ENCODE data around the gene RNASE2. TPM values are rescaled to one million over a fixed set of nuclear protein-coding genes. Genes with fewer than 3 reads are reported as not detected.
"Not testable (repeated sequence)": the region's sequence is repeated elsewhere in the genome, so short reads cannot be mapped to it uniquely, and the experiment has no call there.

RNASE2 gene
- total RNA-seq (ENCODE audit: insufficient read depth, low replicate concordance) = 1.4 TPM

DNA sequence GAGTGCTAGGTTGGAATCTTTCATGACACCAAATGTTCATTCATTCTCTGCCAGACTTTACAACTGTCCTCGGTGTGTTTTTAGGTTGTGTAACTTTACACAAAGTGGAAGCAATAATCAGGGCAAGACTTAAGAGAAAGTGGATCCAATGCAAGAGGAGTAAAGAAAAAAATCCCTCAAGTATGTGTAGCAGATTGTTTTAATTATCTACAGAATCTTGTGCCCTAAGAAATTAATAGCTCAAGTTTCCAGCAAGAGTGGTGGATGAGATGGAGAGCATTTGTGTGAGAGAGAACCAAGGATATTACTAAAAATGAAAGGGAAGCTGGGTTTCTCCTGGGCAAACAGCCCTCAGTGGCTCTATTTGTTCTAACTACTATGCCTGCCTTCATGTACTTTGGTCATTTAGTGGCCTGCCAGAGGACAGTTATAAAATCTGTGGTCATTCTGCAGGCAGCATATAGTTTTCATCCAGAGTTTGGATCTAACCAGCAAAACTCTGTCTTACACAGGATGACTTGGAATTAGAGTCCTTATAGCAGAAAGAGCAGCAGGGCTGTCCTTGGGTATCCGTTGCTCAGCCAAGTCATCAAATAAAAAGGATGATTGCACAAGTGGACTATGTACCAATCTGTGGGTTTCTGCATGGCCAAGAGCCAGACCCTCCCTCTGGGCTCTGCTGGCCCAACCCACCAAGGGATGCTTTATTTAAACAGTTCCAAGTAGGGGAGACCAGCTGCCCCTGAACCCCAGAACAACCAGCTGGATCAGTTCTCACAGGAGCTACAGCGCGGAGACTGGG is at the start of gene RNASE2:
TSS of gene RNASE2 (plus strand) at position 752 of the 802 bp plus-strand sequence. CDS start 285 bp downstream, outside the sequence.
- DNase-seq (ENCODE audit: low spot score) = not testable (repeated sequence)

DNA sequence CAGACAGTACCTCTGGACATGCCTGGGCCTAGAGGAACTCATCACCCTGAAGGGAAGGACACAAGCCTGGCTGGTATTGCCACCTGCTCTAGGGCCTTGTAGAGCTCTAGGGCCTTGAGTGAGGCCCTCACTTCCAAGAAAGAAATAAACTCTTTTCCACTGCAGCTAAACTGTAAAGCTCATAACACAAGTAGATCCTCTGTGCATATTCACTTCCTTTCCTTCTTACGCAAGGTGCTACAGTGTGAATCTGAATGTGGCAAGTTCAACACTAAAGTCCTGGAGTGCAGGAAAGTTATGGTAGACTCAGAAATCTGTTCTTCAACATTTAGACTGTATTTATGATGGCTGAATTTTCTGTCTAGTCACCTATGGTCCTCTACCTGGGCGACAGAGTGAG is 49.6 kb upstream of the RNASE2 start:
- DNase-seq (ENCODE audit: low spot score) = no peak

- no peak for DNase-seq (ENCODE audit: low spot score)
Observed at GRCh38 chr14:20907214-20907613, 48.1 kb upstream of the RNASE2 start.

DNA sequence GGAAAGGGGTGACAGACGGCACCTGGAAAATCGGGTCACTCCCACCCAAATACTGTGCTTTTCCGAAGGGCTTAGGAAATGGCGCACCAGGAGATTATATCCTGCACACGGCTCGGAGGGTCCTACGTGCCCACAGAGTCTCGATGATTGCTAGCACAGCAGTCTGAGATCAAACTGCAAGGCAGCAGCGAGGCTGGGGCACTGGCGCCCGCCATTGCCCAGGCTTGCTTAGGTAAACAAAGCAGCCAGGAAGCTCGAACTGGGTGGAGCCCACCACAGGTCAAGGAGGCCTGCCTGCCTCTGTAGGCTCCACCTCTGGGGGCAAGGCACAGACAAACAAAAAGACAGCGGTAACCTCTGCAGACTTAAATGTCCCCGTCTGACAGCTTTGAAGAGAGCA is 44.5 kb upstream of the RNASE2 start:
- DNase-seq (ENCODE audit: low spot score) = not testable (repeated sequence)

DNA sequence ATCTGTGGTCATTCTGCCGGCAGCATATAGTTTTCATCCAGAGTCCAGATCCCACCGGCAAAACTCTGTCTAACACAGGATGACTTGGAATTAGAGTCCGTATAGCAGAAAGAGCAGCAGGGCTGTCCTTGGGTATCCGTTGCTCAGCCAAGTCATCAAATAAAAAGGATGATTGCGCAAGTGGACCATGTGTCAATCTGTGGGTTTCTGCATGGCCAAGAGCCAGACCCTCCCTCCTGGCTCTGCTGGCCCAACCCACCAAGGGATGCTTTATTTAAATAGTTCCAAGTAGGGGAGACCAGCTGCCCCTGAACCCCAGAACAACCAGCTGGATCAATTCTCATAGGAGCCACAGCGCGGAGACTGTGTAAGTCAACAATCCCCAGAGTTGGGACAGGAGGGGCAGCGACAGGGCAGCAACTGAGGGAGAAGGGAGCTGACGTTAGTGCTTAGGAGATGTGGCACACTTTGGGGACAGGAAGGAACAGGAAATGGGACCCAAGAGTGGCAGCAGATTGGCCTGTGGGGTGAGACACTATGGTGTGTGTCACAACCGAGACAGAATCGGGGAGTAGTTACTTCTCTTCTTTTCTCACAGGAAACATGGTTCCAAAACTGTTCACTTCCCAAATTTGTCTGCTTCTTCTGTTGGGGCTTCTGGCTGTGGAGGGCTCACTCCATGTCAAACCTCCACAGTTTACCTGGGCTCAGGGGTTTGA is 36.1 kb upstream of the RNASE2 start:
- DNase-seq (ENCODE audit: low spot score) = not testable (repeated sequence)

GRCh38 chr14:20923766-20924297 is 31.5 kb upstream of the RNASE2 start:
- not testable (repeated sequence) for DNase-seq (ENCODE audit: low spot score)

- no peak for DNase-seq (ENCODE audit: low spot score)
Observed at GRCh38 chr14:20934148-20934762, 21.0 kb upstream of the RNASE2 start.

DNA sequence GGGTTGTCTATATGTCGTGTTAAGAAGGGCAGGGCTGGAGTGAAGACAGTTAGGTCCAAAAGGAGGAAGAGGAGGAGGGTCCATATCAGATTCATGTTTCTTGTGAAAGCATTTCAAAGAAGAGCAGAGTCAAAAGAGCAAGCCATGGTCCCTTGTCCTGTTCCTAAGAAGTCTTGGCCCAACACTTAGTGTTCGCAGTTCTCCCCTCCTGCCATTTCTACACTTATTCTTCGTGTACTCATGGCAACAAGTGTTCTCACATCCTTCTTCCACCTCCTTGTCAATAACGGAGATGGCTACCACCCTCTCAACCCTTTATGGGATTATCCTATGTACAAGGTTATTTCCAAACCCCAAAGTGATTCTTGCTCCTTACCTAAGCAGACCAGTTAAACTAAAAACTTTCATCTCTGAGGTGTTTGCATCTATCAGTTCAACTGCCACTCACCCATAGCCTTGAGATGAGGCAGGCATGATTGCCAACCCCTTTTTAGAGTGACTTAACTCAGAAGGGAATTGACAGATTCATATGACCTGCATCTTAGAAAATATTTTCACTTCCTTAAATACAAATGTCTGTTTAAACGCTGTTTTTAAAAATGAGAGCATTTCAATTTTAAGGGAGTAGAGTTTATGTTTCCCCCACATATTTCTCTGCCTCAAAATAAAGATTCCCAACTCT is 19.8 kb upstream of the RNASE2 start:
- no peak for DNase-seq (ENCODE audit: low spot score)

DNA sequence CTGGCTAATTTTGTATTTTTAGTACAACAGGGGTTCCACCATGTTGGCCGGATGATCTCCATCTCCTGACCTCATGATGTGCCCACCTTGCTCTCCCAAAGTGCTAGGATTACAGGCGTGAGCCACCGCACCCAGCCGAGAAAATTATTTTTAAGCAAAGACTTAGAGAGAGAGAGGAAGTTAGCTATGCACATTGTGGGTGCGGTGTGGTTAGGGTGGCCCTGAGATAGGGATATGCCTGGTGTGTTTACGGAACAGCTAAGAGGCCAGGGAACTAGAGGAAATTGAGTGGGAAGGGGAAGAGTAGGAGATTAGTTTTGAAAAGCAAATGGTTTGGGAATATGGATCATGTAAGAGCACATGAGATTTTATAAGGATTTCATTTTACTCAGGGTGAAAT is 10.1 kb upstream of the RNASE2 start:
- not testable (repeated sequence) for DNase-seq (ENCODE audit: low spot score)

DNA sequence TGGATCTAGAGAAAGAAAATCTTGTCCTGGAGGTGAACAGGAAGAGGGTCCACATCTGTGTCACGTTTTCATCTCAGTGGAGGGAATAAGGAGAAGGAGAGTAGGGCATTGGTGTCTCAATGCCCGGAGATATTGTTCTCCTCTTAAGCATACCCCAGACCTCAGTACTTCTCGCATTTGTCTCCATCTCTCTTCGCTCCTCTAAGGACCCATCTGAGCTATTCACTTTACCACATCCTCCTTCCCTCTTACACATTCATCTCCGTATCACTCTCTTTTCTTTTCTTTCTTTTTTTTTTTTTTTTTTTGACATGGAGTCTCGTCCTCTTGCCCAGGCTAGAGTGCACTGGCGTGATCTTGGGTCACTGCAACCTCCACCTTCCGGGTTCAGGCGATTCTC is 8.6 kb upstream of the RNASE2 start:
- DNase-seq (ENCODE audit: low spot score) = not testable (repeated sequence)

DNA sequence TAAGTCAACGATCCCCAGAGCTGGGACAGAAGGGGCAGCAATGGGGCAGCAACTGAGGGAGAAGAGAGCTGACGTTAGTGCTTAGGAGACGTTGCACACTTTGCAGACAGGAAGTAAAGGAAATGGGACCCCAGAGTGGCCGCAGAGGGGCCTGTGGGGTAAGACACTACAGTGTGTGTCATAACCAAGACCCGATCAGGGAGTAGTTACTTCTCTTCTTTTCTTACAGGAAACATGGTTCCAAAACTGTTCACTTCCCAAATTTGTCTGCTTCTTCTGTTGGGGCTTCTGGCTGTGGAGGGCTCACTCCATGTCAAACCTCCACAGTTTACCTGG is 219 bp downstream of the RNASE2 start:
- not testable (repeated sequence) for DNase-seq (ENCODE audit: low spot score)

DNA sequence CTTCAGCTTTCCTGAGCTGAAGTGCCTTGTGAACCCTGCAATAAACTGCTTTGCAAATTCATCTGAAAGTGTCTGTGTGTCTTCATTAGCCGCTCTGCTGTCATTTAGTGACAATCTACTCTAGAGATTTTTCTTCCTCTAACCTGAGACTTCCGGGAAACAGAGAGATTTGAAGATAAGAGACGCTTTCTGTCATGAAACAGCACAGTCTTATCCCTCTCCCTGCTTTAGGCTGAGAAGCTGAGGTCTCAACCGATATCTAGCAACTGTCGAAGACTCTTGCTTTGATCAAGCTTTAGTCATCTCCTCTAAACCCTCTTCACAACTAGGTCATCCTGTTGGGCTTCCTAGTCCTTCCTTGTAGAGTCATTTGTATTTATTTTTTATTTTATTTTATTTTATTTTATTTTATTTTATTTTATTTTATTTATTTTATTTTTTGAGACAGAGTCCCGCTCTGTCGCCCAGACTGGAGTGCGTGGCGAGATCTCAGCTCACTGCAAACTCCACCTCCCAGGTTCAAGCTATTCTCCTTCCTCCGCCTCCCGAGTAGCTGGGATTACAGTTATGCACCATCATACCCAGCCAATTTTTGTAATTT is 1.2 kb downstream of the RNASE2 start:
- DNase-seq (ENCODE audit: low spot score) = no peak

- not testable (repeated sequence) for DNase-seq (ENCODE audit: low spot score)
Observed at GRCh38 chr14:20958946-20959345, 3.7 kb downstream of the RNASE2 start.

DNA sequence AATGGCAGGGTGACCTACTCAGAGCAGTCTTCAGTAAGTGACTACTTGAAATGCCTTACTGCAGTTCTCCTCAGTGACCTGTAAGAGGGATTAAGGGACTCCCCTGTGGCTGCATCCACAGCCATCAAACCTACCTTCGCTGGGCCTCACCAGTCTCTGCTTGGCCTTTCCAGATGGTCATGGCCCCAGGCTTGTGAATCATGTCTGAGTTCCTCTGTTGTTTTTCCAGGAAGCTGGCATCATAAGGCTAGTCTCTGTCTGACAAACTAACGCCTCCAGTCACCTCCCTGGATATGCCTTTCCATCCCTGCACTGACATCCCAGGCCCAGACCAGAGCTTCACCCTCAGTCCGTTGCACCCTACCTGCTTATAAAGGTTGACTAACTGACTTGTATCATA is 14.0 kb downstream of the RNASE2 start:
- no peak for DNase-seq (ENCODE audit: low spot score)

DNA sequence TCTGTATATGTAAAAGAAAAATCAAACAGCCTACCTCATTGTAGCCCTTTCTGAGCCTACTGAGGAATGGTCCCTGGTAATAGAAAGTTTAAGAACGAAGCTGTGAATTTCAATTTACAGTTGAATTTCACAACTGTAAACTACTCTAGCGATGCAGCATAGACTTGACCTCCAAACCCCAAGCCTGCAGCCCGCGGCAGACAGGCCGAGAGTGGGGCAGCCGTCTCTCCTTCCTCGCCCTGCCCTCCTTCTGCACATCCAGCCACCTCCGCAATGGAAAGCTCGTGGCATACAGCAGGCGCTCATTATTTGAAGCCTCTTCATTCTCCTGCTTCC is 15.3 kb downstream of the RNASE2 start:
- no peak for DNase-seq (ENCODE audit: low spot score)

- peak; percentile 93 for DNase-seq (ENCODE audit: low spot score)
Observed at GRCh38 chr14:20970983-20971704, 15.9 kb downstream of the RNASE2 start.

DNA sequence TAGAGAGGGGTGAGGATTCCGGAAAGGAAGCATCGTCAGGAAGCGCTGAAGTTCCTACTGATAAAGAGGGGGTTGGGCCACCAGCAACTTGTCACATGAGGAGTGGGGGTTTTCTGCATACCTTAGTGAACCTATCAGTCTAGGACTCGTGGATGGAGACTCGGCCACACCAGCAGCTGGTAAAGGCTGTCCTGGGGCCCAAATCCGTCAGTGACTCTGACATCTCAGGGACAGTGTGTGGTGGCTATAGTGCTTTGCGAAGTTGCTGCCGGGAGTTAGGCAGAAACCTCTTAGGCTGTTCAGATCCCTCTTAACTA is 16.4 kb downstream of the RNASE2 start:
- DNase-seq (ENCODE audit: low spot score) = no peak

DNA sequence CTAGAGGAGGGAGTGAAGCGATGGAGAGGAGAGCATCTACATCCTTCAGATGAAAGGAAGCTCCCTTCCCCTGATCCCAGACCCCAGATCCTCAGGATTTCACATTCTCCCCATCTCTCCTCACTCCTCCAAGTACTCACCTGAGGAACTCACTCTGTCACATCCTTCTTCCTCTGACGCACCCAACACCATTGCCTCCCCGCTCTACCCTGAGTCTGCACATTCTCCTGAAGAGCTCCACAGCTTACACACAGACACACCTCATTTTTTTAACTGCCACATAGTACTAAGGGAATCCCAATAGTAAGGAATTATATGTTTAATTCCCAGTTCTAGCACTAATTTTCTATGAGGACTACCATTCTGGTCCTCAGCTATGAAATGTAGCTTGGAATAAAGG is 18.2 kb downstream of the RNASE2 start:
- DNase-seq (ENCODE audit: low spot score) = no peak

GRCh38 chr14:20976291-20976690 is 21.0 kb downstream of the RNASE2 start:
- no peak for DNase-seq (ENCODE audit: low spot score)

DNA sequence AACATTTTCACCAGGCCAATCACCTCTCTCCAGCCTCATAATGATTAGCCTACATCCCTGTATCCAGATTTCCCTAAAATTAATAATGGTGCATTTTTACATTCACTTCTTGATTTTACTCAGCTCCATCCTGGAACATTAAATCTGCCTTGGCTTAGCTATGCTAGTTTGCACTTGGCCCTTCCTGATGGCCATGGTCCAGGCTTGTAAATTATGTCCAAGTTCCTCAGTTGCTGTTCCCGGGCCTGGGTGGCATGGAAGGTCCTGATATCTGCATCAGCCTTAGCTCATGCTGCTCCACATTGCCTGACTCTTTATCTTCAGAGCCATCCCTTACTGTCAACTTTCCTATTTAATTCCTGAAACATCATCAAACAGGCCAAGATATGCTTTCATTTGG is 23.4 kb downstream of the RNASE2 start:
- DNase-seq (ENCODE audit: low spot score) = no peak

- DNase-seq (ENCODE audit: low spot score) = no peak
Observed at GRCh38 chr14:20980906-20981305, 25.6 kb downstream of the RNASE2 start.

Measured in umbilical cord (tissue), 2 donors.